Neutrophil (primary cell): ENCODE data around the gene KCTD12.

Experiments
- H3K27ac ChIP-seq: fragments of 200-600 bp; sonication (generic); 2 replicates; pipeline ENCODE4 v1.5.1; 2016; ENCODE audit warnings: mild to moderate bottlenecking, moderate library complexity
- H3K27me3 ChIP-seq: fragments of 200-600 bp; sonication (generic); 2 replicates; pipeline ENCODE4 v1.6.0; 2016; ENCODE audit warnings: mild to moderate bottlenecking
- H3K36me3 ChIP-seq: fragments of 200-600 bp; sonication (generic); 2 replicates; pipeline ENCODE4 v1.5.1; 2017
- H3K4me1 ChIP-seq, 2 experiments: fragments of 200-600 bp in 1 of 2; sonication (generic) in 1 of 2; 1 replicate in 1 of 2; 2 replicates in 1 of 2; pipeline versions ENCODE4 v1.5.1 to v1.6.1; 2013 to 2016; ENCODE audit warnings: low read depth in 1 of 2, low read length in 1 of 2, mild to moderate bottlenecking in 1 of 2, moderate library complexity in 1 of 2; ENCODE audit not compliant: control insufficient read depth in 1 of 2, insufficient read depth in 1 of 2
- H3K4me3 ChIP-seq, 2 experiments: fragments of 200-600 bp in 1 of 2; sonication (generic) in 1 of 2; 1 replicate in 1 of 2; 2 replicates in 1 of 2; pipeline ENCODE4 v1.5.1; 2013 to 2016; ENCODE audit warnings: low read depth in 1 of 2, low read length in 1 of 2, mild to moderate bottlenecking in 1 of 2, moderate library complexity in 1 of 2
- H3K9me3 ChIP-seq: fragments of 200-600 bp; sonication (generic); 2 replicates; pipeline ENCODE4 v1.5.1; 2016
- CTCF ChIP-seq: fragments of 200-600 bp; sonication (generic); IDR thresholded peaks from 2 replicates; pipeline ENCODE4 v1.5.1; 2016; ENCODE audit warnings: antibody characterized with exemption

KCTD12 gene

GRCh38 chr13:76836311-76836710, 49.9 kb downstream of the KCTD12 start:
- Histone ChIP-seq H3K4me3 (no peak overlapping the region), H3K27ac (no peak overlapping the region), H3K4me1 (no peaks in the 10 kb centered on the region), H3K9me3 (no peaks in the 10 kb centered on the region), H3K27me3 (no peaks in the 10 kb centered on the region), H3K36me3 (no peaks in the 10 kb centered on the region)
- no peak for TF ChIP-seq CTCF

- TF ChIP-seq CTCF, result no peak
- no peak overlapping the region for H3K27ac ChIP-seq
These were observed 52.7 kb downstream of the KCTD12 start for GRCh38 chr13:76833441-76833954.

GRCh38 chr13:76832258-76832988, 53.8 kb downstream of the KCTD12 start:
- Histone ChIP-seq H3K4me1 (no peaks in the 10 kb centered on the region), H3K27ac (no peak overlapping the region), H3K36me3 (no peaks in the 10 kb centered on the region), H3K4me3 (no peak overlapping the region), H3K9me3 (no peaks in the 10 kb centered on the region), H3K27me3 (no peaks in the 10 kb centered on the region)
- TF ChIP-seq CTCF, result no peak

More at GRCh38 chr13:76833441-76833954, 52.7 kb downstream of the KCTD12 start:
- Histone ChIP-seq H3K4me1 (no peaks in the 10 kb centered on the region), H3K4me3 (no peak overlapping the region), H3K9me3 (no peaks in the 10 kb centered on the region), H3K36me3 (no peaks in the 10 kb centered on the region), H3K27me3 (no peaks in the 10 kb centered on the region)

- TF ChIP-seq CTCF, result no peak
- Histone ChIP-seq H3K36me3 (no peaks in the 10 kb centered on the region), H3K4me1 (no peaks in the 10 kb centered on the region), H3K4me3 (no peak overlapping the region), H3K9me3 (no peaks in the 10 kb centered on the region), H3K27ac (no peak overlapping the region), H3K27me3 (no peaks in the 10 kb centered on the region)
These were observed 55.4 kb downstream of the KCTD12 start for GRCh38 chr13:76830805-76831204.
